Measurements from ENCODE around the gene CSAD.

CSAD gene

GRCh38 chr12:53147181-53147580 lies 33.5 kb downstream of the CSAD start:
- H3K9me3 ChIP-seq (ENCODE audit: control insufficient read depth, insufficient read depth, low read length): no peaks in the 10 kb centered on the region
- H3K27me3 ChIP-seq (ENCODE audit: control insufficient read depth, insufficient read depth, low read length): no peaks in the 10 kb centered on the region
- no peaks in the 10 kb centered on the region for H3K4me1 ChIP-seq (ENCODE audit: control insufficient read depth, insufficient read depth, low read length)
- H3K36me3 ChIP-seq (ENCODE audit: control insufficient read depth, insufficient read depth, low read length): no peaks in the 10 kb centered on the region
- no peak overlapping the region for H3K4me3 ChIP-seq (ENCODE audit: low read length)
- no peak for DNase-seq (ENCODE audit: low read depth, low spot score)
- no peak overlapping the region for H3K27ac ChIP-seq (ENCODE audit: low read length)
- WGBS (ENCODE audit: insufficient coverage, insufficient read length): no CpG with 5 or more reads among the region's 5 CpGs

GRCh38 chr12:53145383-53146260 lies 35.1 kb downstream of the CSAD start:
- no CpG with 5 or more reads among the region's 5 CpGs for WGBS (ENCODE audit: insufficient coverage, insufficient read length)

DNA sequence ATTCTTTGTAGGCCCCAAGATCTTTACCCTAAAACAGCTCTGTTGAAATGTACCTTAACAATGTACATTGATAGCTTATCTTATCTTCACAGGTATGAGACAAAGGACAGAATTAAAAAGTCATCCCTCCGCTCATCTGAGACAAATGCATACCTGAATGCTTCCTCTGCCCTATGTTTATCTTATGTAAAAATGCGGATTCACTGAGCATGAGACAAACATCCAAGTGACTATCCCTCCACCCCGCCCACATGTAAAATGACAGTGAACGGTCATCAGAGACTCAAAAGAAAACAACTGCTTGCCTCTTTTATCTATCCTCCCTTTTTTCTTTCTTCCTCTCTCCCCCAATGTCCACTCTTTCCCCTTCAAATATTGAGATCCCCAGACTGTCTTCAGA lies 37.4 kb downstream of the CSAD start:
- Histone ChIP-seq H3K36me3 (ENCODE audit: control insufficient read depth, insufficient read depth, low read length) (no peaks in the 10 kb centered on the region), H3K4me1 (ENCODE audit: control insufficient read depth, insufficient read depth, low read length) (no peaks in the 10 kb centered on the region)
- WGBS (ENCODE audit: insufficient coverage, insufficient read length): no CpG with 5 or more reads among the region's 4 CpGs

More at GRCh38 chr12:53145383-53146260, 35.1 kb downstream of the CSAD start:
- H3K4me3 ChIP-seq (ENCODE audit: low read length): no peak overlapping the region
- H3K36me3 ChIP-seq (ENCODE audit: control insufficient read depth, insufficient read depth, low read length): no peaks in the 10 kb centered on the region
- H3K4me1 ChIP-seq (ENCODE audit: control insufficient read depth, insufficient read depth, low read length): no peaks in the 10 kb centered on the region
- no peaks in the 10 kb centered on the region for H3K9me3 ChIP-seq (ENCODE audit: control insufficient read depth, insufficient read depth, low read length)
- no peaks in the 10 kb centered on the region for H3K27me3 ChIP-seq (ENCODE audit: control insufficient read depth, insufficient read depth, low read length)
- no peak overlapping the region for H3K27ac ChIP-seq (ENCODE audit: low read length)
- no peak for DNase-seq (ENCODE audit: low read depth, low spot score)

DNA sequence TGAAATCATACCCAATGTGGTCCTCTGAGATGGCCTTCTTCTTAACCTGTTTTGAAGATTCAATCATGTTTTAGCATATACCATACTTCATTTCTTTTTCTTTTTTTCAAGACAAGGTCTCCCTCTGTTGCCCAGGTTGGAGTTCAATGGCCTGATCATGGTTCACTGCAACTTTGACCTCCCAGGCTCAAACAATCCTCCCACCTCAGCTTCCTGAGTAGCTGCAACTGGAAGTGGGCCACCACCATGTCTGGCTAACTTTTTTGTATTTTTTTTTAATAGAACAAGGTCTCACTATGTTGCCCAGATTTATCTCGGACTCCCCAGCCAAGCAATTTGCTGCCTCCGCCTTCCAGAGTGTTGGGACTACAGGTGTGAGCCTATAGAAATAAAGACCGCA lies 47.0 kb downstream of the CSAD start:
- DNase-seq (ENCODE audit: low read depth, low spot score): no peak
- Histone ChIP-seq H3K4me3 (ENCODE audit: low read length) (no peak overlapping the region), H3K27ac (ENCODE audit: low read length) (no peak overlapping the region), H3K9me3 (ENCODE audit: control insufficient read depth, insufficient read depth, low read length) (no peaks in the 10 kb centered on the region), H3K4me1 (ENCODE audit: control insufficient read depth, insufficient read depth, low read length) (no peaks in the 10 kb centered on the region), H3K27me3 (ENCODE audit: control insufficient read depth, insufficient read depth, low read length) (no peaks in the 10 kb centered on the region), H3K36me3 (ENCODE audit: control insufficient read depth, insufficient read depth, low read length) (no peaks in the 10 kb centered on the region)
- no CpG with 5 or more reads among the region's 3 CpGs for WGBS (ENCODE audit: insufficient coverage, insufficient read length)

More for the DNA sequence above, 37.4 kb downstream of the CSAD start:
- H3K9me3 ChIP-seq (ENCODE audit: control insufficient read depth, insufficient read depth, low read length): no peaks in the 10 kb centered on the region; the same call in 1 of the 2 replicates
- H3K27me3 ChIP-seq (ENCODE audit: control insufficient read depth, insufficient read depth, low read length): no peaks in the 10 kb centered on the region
- no peak overlapping the region for H3K27ac ChIP-seq (ENCODE audit: low read length)
- DNase-seq (ENCODE audit: low read depth, low spot score): no peak
- no peak overlapping the region for H3K4me3 ChIP-seq (ENCODE audit: low read length)

DNA sequence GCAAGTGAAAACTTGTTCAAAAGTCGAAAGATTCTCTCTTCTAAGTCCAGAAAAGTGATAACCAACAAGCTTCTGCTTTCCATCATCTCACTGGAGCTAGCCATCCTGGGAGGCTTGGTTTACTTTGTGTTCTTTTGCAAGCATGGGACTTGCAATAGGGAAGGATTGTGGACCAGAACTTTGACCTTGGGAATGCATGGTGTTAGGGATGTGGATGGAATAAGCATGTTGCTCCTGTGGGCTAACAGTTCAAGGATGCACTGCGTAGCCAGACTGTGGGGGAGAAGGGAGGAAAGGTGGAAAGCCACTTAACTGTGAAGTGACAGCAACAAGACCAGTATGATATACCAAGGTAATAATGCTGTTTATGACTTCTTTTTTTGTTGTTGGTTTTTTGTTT lies 48.9 kb downstream of the CSAD start:
- H3K36me3 ChIP-seq (ENCODE audit: control insufficient read depth, insufficient read depth, low read length): no peaks in the 10 kb centered on the region
- WGBS (ENCODE audit: insufficient coverage, insufficient read length): no CpG with 5 or more reads among the region's 2 CpGs

DNA sequence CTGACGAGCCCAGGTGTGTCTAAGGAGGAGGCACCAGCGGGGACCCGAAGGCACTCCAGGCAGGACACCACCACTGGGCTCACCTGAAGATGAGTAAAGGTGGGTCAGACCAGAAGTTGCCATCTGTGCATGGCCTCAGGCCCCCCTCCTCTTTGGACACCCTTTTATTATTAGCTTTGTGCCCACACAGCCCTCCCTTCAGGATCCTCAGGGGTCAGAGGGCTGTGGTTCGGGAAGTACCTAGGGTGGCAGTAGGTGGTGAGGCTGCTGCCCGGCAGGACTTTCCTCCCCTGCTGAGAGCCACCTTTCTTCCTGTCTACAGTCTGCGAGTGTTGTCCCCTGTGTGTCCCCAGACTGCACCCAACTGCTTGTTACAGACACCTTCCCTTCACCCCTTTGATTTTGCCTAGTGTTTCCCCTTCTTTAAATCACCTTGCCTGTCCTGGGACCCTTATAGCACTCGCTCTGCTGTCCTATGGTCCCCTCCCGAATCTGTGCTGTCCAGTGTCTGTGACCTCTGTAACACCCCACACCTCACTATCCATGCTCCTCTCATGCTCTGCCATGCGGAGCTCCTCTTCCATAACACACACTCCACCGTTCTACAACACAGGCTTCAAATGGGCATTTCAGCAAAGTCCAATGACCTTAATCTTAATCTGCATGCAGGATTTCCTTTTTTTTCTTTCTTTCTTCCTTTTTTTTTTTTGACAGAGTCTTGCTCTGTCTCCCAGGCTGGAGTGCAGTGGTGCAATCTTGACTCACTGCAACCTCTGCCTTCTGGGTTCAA lies 51.8 kb downstream of the CSAD start:
- no peak for DNase-seq (ENCODE audit: low read depth, low spot score)
- Histone ChIP-seq H3K36me3 (ENCODE audit: control insufficient read depth, insufficient read depth, low read length) (no peaks in the 10 kb centered on the region), H3K27me3 (ENCODE audit: control insufficient read depth, insufficient read depth, low read length) (no peaks in the 10 kb centered on the region), H3K9me3 (ENCODE audit: control insufficient read depth, insufficient read depth, low read length) (no peaks in the 10 kb centered on the region), H3K4me1 (ENCODE audit: control insufficient read depth, insufficient read depth, low read length) (no peaks in the 10 kb centered on the region), H3K4me3 (ENCODE audit: low read length) (no peak overlapping the region), H3K27ac (ENCODE audit: low read length) (no peak overlapping the region)
- WGBS (ENCODE audit: insufficient coverage, insufficient read length): no CpG with 5 or more reads among the region's 10 CpGs

More for the DNA sequence above, 48.9 kb downstream of the CSAD start:
- Histone ChIP-seq H3K4me3 (ENCODE audit: low read length) (no peak overlapping the region), H3K27me3 (ENCODE audit: control insufficient read depth, insufficient read depth, low read length) (no peaks in the 10 kb centered on the region), H3K9me3 (ENCODE audit: control insufficient read depth, insufficient read depth, low read length) (no peaks in the 10 kb centered on the region), H3K4me1 (ENCODE audit: control insufficient read depth, insufficient read depth, low read length) (no peaks in the 10 kb centered on the region), H3K27ac (ENCODE audit: low read length) (no peak overlapping the region)
- no peak for DNase-seq (ENCODE audit: low read depth, low spot score)

DNA sequence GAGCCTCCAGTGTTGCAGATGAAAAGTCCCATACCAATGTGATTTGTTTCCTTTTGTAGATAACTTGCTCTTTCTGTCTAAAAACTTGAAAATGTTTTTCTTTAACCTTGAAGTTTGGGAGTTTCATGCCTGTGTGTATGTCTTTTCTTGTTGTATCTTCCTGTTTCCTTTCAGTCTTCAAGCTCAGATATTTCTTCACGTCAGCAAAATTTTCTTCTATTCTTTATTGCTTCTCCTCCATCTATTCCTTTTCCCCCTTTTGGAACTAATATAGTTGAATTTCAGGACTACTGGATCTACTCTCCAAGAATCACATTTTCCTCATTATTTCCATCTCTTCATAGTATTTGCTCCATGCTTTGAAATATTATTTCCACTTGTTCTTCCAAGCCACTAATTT lies 53.6 kb downstream of the CSAD start:
- H3K27me3 ChIP-seq (ENCODE audit: control insufficient read depth, insufficient read depth, low read length): no peaks in the 10 kb centered on the region
- no peak overlapping the region for H3K27ac ChIP-seq (ENCODE audit: low read length)
- no CpG with 5 or more reads among the region's 1 CpG for WGBS (ENCODE audit: insufficient coverage, insufficient read length)
- H3K9me3 ChIP-seq (ENCODE audit: control insufficient read depth, insufficient read depth, low read length): no peaks in the 10 kb centered on the region
- no peak for DNase-seq (ENCODE audit: low read depth, low spot score)
- H3K4me1 ChIP-seq (ENCODE audit: control insufficient read depth, insufficient read depth, low read length): no peaks in the 10 kb centered on the region
- no peak overlapping the region for H3K4me3 ChIP-seq (ENCODE audit: low read length)
- H3K36me3 ChIP-seq (ENCODE audit: control insufficient read depth, insufficient read depth, low read length): no peaks in the 10 kb centered on the region

DNA sequence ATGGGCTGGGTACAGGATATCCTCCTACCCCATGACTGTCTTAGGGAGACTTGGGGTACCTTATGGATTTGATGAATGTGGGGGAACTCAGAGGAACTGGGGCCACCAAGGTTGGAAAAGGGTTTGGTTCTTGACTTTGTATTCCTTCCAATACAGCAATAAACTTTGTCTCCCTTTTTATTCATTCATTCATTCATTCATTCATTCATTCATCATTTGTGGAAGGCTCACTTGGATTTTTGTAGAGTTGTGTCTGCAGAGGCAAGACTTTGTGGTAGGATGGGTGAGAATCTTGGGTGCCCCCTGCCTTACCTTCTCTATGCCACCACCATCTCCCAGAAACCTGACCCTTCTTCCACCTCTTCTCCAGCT lies 56.4 kb downstream of the CSAD start:
- DNase-seq (ENCODE audit: low read depth, low spot score): no peak
- Histone ChIP-seq H3K36me3 (ENCODE audit: control insufficient read depth, insufficient read depth, low read length) (no peaks in the 10 kb centered on the region), H3K9me3 (ENCODE audit: control insufficient read depth, insufficient read depth, low read length) (no peaks in the 10 kb centered on the region), H3K27ac (ENCODE audit: low read length) (no peak overlapping the region), H3K27me3 (ENCODE audit: control insufficient read depth, insufficient read depth, low read length) (no peaks in the 10 kb centered on the region), H3K4me3 (ENCODE audit: low read length) (no peak overlapping the region), H3K4me1 (ENCODE audit: control insufficient read depth, insufficient read depth, low read length) (no peaks in the 10 kb centered on the region)

DNA sequence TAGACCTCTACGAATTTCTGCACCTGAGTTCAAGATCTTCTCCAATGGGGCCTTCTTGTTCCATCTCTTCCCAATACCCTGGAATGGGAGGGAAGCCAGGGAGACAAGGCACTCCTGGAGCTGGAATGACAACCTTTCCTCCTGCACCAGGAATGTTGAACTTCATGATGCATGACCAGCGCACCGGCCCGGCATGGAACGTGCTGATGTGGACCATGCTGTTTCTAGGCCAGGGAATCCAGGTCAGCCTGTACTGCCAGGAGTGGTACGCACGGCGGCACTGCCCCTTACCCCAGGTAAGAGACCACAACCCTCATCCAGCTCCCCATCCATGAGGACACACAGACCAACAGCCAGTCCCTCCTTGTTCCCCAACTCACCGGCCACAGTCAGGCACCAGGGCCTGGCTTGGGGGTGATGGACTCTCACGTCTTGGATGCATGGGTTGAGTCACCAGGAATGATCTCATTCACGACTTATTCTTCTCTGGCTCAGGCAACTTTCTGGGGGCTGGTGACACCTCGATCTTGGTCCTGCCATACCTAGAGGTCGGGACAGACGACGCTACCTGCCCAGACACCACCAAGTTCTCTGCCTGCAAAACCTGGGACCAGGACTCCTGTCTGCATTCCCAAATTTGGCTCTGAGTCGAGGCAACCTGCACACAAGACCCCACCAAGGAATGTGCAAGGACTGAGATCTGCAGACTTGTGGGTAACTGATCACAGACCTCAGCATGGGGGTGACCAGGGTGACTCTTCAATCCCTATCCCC lies 57.0 kb downstream of the CSAD start:
- no peaks in the 10 kb centered on the region for H3K9me3 ChIP-seq (ENCODE audit: control insufficient read depth, insufficient read depth, low read length)
- DNase-seq (ENCODE audit: low read depth, low spot score): no peak
- no peaks in the 10 kb centered on the region for H3K4me1 ChIP-seq (ENCODE audit: control insufficient read depth, insufficient read depth, low read length)
- no peaks in the 10 kb centered on the region for H3K27me3 ChIP-seq (ENCODE audit: control insufficient read depth, insufficient read depth, low read length)
- H3K4me3 ChIP-seq (ENCODE audit: low read length): no peak overlapping the region
- no CpG with 5 or more reads among the region's 16 CpGs for WGBS (ENCODE audit: insufficient coverage, insufficient read length)
- no peaks in the 10 kb centered on the region for H3K36me3 ChIP-seq (ENCODE audit: control insufficient read depth, insufficient read depth, low read length)
- H3K27ac ChIP-seq (ENCODE audit: low read length): no peak overlapping the region

GRCh38 chr12:53122961-53123468 lies 57.7 kb downstream of the CSAD start:
- Histone ChIP-seq H3K36me3 (ENCODE audit: control insufficient read depth, insufficient read depth, low read length) (no peaks in the 10 kb centered on the region), H3K4me3 (ENCODE audit: low read length) (no peak overlapping the region), H3K4me1 (ENCODE audit: control insufficient read depth, insufficient read depth, low read length) (no peaks in the 10 kb centered on the region), H3K27me3 (ENCODE audit: control insufficient read depth, insufficient read depth, low read length) (no peaks in the 10 kb centered on the region), H3K9me3 (ENCODE audit: control insufficient read depth, insufficient read depth, low read length) (no peaks in the 10 kb centered on the region), H3K27ac (ENCODE audit: low read length) (no peak overlapping the region)
- no CpG with 5 or more reads among the region's 10 CpGs for WGBS (ENCODE audit: insufficient coverage, insufficient read length)
- DNase-seq (ENCODE audit: low read depth, low spot score): no peak

Data from iPS DF 6.9 (cell line).